SK-N-SH treated with all-trans-retinoic acid at 6 μM for 48 hours (cell line): Measurements from ENCODE around the gene SLC2A6.

ENCODE experiments used
- ATAC-seq: fragments of 200-7000 bp; cut with Tn5 transposase; 3 replicates; pipeline ENCODE4 v1.9.1; 2020; ENCODE audit warnings: mild to moderate bottlenecking, moderate library complexity
- ARNTL ChIP-seq: fragments of 450-650 bp; formaldehyde crosslinking; IDR thresholded peaks from 2 replicates; pipeline ENCODE4 v1.5.0; 2020; ENCODE audit warnings: low read depth, mild to moderate bottlenecking, moderate library complexity, borderline replicate concordance
- CREB5 ChIP-seq: fragments of 250-450 bp; sonication (Bioruptor Pico); IDR thresholded peaks from 2 replicates; pipeline ENCODE4 v1.5.1; 2020; ENCODE audit warnings: low read depth, mild to moderate bottlenecking, moderate library complexity
- CSDC2 ChIP-seq: fragments of 250-450 bp; sonication (Bioruptor Pico); IDR thresholded peaks from 2 replicates; pipeline ENCODE4 v1.5.0; 2020; ENCODE audit warnings: mild to moderate bottlenecking, moderate library complexity
- CSRNP3 ChIP-seq: fragments of 250-450 bp; sonication (Bioruptor Pico); IDR thresholded peaks from 2 replicates; pipeline ENCODE4 v1.5.1; 2021; ENCODE audit warnings: mild to moderate bottlenecking, moderate library complexity
- ESRRG ChIP-seq: fragments of 250-450 bp; sonication (Bioruptor Pico); IDR thresholded peaks from 2 replicates; pipeline ENCODE4 v1.6.1; 2021; ENCODE audit warnings: mild to moderate bottlenecking
- ISL1 ChIP-seq: fragments of 250-450 bp; sonication (Bioruptor Pico); IDR thresholded peaks from 2 replicates; pipeline ENCODE4 v2.1.2; 2022; ENCODE audit warnings: mild to moderate bottlenecking, moderate library complexity
- OSR1 ChIP-seq: fragments of 250-450 bp; sonication (Bioruptor Pico); IDR thresholded peaks from 2 replicates; pipeline ENCODE4 v1.8.0; 2022; ENCODE audit warnings: moderate library complexity, mild to moderate bottlenecking, inconsistent platforms
- POU6F1 ChIP-seq: fragments of 250-450 bp; sonication (Bioruptor Pico); IDR thresholded peaks from 2 replicates; pipeline ENCODE4 v1.8.0; 2021; ENCODE audit warnings: low read depth, mild to moderate bottlenecking, moderate library complexity, borderline replicate concordance
- PPARA ChIP-seq: fragments of 250-450 bp; sonication (Bioruptor Pico); IDR thresholded peaks from 2 replicates; pipeline ENCODE4 v1.5.0; 2020; ENCODE audit warnings: mild to moderate bottlenecking, borderline replicate concordance
- SNAI2 ChIP-seq: fragments of 250-450 bp; sonication (Bioruptor Pico); IDR thresholded peaks from 2 replicates; pipeline ENCODE4 v1.5.0; 2020; ENCODE audit warnings: mild to moderate bottlenecking, moderate library complexity
- TOX ChIP-seq: fragments of 250-450 bp; sonication (Bioruptor Pico); IDR thresholded peaks from 2 replicates; pipeline ENCODE4 v1.8.0; 2021; ENCODE audit warnings: mild to moderate bottlenecking, moderate library complexity, borderline replicate concordance
- TSHZ2 ChIP-seq: fragments of 250-450 bp; sonication (Bioruptor Pico); IDR thresholded peaks from 2 replicates; pipeline ENCODE4 v1.5.0; 2020; ENCODE audit warnings: mild to moderate bottlenecking, moderate library complexity
- ZC3H10 ChIP-seq: fragments of 250-450 bp; sonication (Bioruptor Pico); IDR thresholded peaks from 2 replicates; pipeline ENCODE4 v1.5.1; 2021; ENCODE audit warnings: mild to moderate bottlenecking, moderate library complexity
- ZFP3 ChIP-seq: fragments of 250-450 bp; sonication (Bioruptor Pico); IDR thresholded peaks from 2 replicates; pipeline ENCODE4 v1.5.0; 2020; ENCODE audit warnings: mild to moderate bottlenecking, moderate library complexity
- ZFP30 ChIP-seq: fragments of 450-650 bp; formaldehyde crosslinking; IDR thresholded peaks from 2 replicates; pipeline ENCODE4 v1.5.0; 2022; ENCODE audit warnings: mild to moderate bottlenecking, moderate library complexity
- ZNF565 ChIP-seq: fragments of 450-650 bp; formaldehyde crosslinking; conservative IDR thresholded peaks from 2 replicates; pipeline ENCODE4 v1.5.0; 2020; ENCODE audit warnings: low read depth, mild to moderate bottlenecking, moderate library complexity
- ZNF70 ChIP-seq: fragments of 450-650 bp; formaldehyde crosslinking; IDR thresholded peaks from 2 replicates; pipeline ENCODE4 v1.5.0; 2020; ENCODE audit warnings: mild to moderate bottlenecking, moderate library complexity
- ZNF8 ChIP-seq: fragments of 450-650 bp; formaldehyde crosslinking; IDR thresholded peaks from 2 replicates; pipeline ENCODE4 v1.5.0; 2020; ENCODE audit warnings: mild to moderate bottlenecking, moderate library complexity
- TF ChIP-seq, protein P1 (sequence below): fragments of 250-450 bp; sonication (Bioruptor Pico); IDR thresholded peaks from 2 replicates; pipeline ENCODE4 v1.8.0; 2020; ENCODE audit warnings: mild to moderate bottlenecking, moderate library complexity, borderline replicate concordance

SLC2A6 gene

GRCh38 chr9:133440874-133441273 lies 38.0 kb downstream of the SLC2A6 start:
- no peak for TF ChIP-seq POU6F1 (CRISPR knock-in tag)
- no peak for TF ChIP-seq CREB5 (CRISPR knock-in tag)
- no peak for TF ChIP-seq ZFP3 (CRISPR knock-in tag)
- no peak for TF ChIP-seq CSDC2
- no peak for TF ChIP-seq ZNF565 (CRISPR knock-in tag)
- TF ChIP-seq ESRRG (CRISPR knock-in tag) = no peak
- no peak for TF ChIP-seq TOX (CRISPR knock-in tag)
- no peak for TF ChIP-seq TSHZ2 (CRISPR knock-in tag)
- TF ChIP-seq ZFP30 (CRISPR knock-in tag) = no peak
- no peak for TF ChIP-seq ZC3H10 (CRISPR knock-in tag)
- TF ChIP-seq ZNF70 (CRISPR knock-in tag) = no peak
- TF ChIP-seq, protein P1, sequence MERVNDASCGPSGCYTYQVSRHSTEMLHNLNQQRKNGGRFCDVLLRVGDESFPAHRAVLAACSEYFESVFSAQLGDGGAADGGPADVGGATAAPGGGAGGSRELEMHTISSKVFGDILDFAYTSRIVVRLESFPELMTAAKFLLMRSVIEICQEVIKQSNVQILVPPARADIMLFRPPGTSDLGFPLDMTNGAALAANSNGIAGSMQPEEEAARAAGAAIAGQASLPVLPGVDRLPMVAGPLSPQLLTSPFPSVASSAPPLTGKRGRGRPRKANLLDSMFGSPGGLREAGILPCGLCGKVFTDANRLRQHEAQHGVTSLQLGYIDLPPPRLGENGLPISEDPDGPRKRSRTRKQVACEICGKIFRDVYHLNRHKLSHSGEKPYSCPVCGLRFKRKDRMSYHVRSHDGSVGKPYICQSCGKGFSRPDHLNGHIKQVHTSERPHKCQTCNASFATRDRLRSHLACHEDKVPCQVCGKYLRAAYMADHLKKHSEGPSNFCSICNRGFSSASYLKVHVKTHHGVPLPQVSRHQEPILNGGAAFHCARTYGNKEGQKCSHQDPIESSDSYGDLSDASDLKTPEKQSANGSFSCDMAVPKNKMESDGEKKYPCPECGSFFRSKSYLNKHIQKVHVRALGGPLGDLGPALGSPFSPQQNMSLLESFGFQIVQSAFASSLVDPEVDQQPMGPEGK = no peak
- no peak for TF ChIP-seq ZNF8 (CRISPR knock-in tag)
- TF ChIP-seq ISL1 (CRISPR knock-in tag) = no peak
- no peak for ATAC-seq

DNA sequence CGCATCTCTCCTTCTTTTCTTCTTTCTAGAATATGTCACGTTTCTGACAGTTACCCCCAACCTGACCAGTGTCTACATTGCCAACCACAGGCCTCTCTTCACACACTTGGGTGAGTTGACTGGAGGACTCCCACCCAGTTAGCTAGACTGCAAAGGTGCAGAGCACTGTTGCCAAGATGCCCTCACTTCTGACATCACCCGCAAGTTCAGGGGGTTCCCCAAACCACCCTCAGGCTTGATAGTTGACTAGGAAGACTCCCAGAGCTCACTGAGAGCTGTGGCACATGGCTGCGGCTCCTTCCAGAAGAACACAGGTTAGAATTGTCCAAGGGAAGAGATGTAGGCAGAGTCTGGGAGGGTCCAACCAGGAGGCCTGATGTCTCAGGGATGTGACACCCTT lies 39.6 kb downstream of the SLC2A6 start:
- ATAC-seq = no peak

More for the DNA sequence above, 39.6 kb downstream of the SLC2A6 start:
- TF ChIP-seq OSR1 (no peak), SNAI2 (CRISPR knock-in tag) (no peak), ISL1 (CRISPR knock-in tag) (no peak), CSRNP3 (CRISPR knock-in tag) (no peak), TSHZ2 (CRISPR knock-in tag) (no peak), ZFP30 (CRISPR knock-in tag) (no peak), POU6F1 (CRISPR knock-in tag) (no peak), CREB5 (CRISPR knock-in tag) (no peak), ARNTL (CRISPR knock-in tag) (no peak), CSDC2 (no peak), PPARA (CRISPR knock-in tag) (no peak), ZC3H10 (CRISPR knock-in tag) (no peak)
- TF ChIP-seq, protein P1 = no peak
- TF ChIP-seq, all 23 proteins: peak for 0
